OCI-LY7 (cell line): ENCODE results near the gene PPEF2. TPM values are rescaled to one million over a fixed set of nuclear protein-coding genes. Genes with fewer than 3 reads are reported as not detected.

ENCODE experiments used
- BruUV-seq: library from RNA; stranded (reverse); fragments of 400-500 nt; replicated peaks from 2 replicates; lab custom pipeline; 2021; lab: Mats Ljungman, UMichigan
- CTCF ChIA-PET: fragments of 300-600 bp; sonication (Branson Sonifier 250); formaldehyde crosslinking; loops from one replicate; lab custom pipeline; 2022; ENCODE audit warnings: antibody characterized with exemption; ENCODE audit not compliant: unreplicated experiment; lab: Charles Lee
- POLR2A ChIA-PET: fragments of 300-600 bp; sonication (Branson Sonifier 250); formaldehyde crosslinking; loops from one replicate; lab custom pipeline; 2022; ENCODE audit warnings: antibody characterized with exemption; lab: Charles Lee
- DNase-seq: peaks from one replicate; pipeline ENCODE4 v3.0.0-alpha.2; 2015; ENCODE audit warnings: low spot score
- H2AFZ ChIP-seq: fragments of 200-600 bp; sonication (generic), shearing (Covaris generic); 2 replicates; pipeline ENCODE4 v1.6.1; 2014; ENCODE audit warnings: mild to moderate bottlenecking, antibody characterized with exemption, low read length, moderate library complexity
- H3K27ac ChIP-seq: fragments of 200-600 bp; sonication (generic); 2 replicates; pipeline ENCODE4 v1.5.1; 2014; ENCODE audit warnings: mixed run types, low read depth, mild to moderate bottlenecking, moderate library complexity, low read length, inconsistent platforms; ENCODE audit not compliant: poor library complexity, severe bottlenecking
- H3K36me3 ChIP-seq: fragments of 200-600 bp; sonication (generic); 2 replicates; pipeline ENCODE4 v1.6.1; 2014; ENCODE audit warnings: mild to moderate bottlenecking, antibody characterized with exemption, low read length, moderate library complexity, mixed read lengths; ENCODE audit not compliant: insufficient read depth
- H3K4me1 ChIP-seq: fragments of 200-600 bp; sonication (generic); 2 replicates; pipeline ENCODE4 v1.5.1; 2014; ENCODE audit warnings: mild to moderate bottlenecking, low read length; ENCODE audit not compliant: insufficient read depth, poor library complexity, severe bottlenecking
- H3K4me2 ChIP-seq: fragments of 200-600 bp; sonication (generic); 2 replicates; pipeline ENCODE4 v1.6.1; 2014; ENCODE audit warnings: mild to moderate bottlenecking, low read length
- H3K4me3 ChIP-seq: fragments of 200-600 bp; sonication (generic); 2 replicates; pipeline ENCODE4 v1.5.1; 2014; ENCODE audit warnings: mild to moderate bottlenecking, low read depth, low read length; ENCODE audit not compliant: poor library complexity, severe bottlenecking
- H3K79me2 ChIP-seq: fragments of 200-600 bp; sonication (generic); 2 replicates; pipeline ENCODE4 v1.6.1; 2016; ENCODE audit warnings: low read depth, mild to moderate bottlenecking, low read length, moderate library complexity, mixed read lengths; ENCODE audit not compliant: insufficient read depth
- H3K9me2 ChIP-seq: fragments of 200-600 bp; sonication (generic); 2 replicates; pipeline ENCODE4 v1.6.1; 2016; ENCODE audit warnings: mild to moderate bottlenecking, low read length, mixed read lengths; ENCODE audit not compliant: insufficient read depth
- H3K9me3 ChIP-seq: fragments of 200-600 bp; sonication (generic); 2 replicates; pipeline ENCODE4 v1.6.1; 2014; ENCODE audit warnings: mild to moderate bottlenecking, mixed run types, low read length, mixed read lengths
- H4K20me1 ChIP-seq: fragments of 200-600 bp; sonication (generic); 2 replicates; pipeline ENCODE4 v1.6.1; 2014; ENCODE audit warnings: mild to moderate bottlenecking, antibody characterized with exemption, low read length, moderate library complexity, mixed read lengths; ENCODE audit not compliant: insufficient read depth
- EZH2phosphoT487 ChIP-seq: fragments of 200-600 bp; sonication (generic); IDR thresholded peaks from 2 replicates; pipeline ENCODE4 v1.6.1; 2018; ENCODE audit warnings: low read depth, borderline replicate concordance, mild to moderate bottlenecking, mixed run types, antibody characterized with exemption, low read length, moderate library complexity, mixed read lengths
- intact Hi-C: fragments of 100-400 bp; cut with micrococcal nuclease; formaldehyde crosslinking; loops from one replicate; pipeline ENCODE4 v1.10.0; 2022; ENCODE audit not compliant: unreplicated experiment
- total RNA-seq, 2 experiments: library from RNA; depleted of rRNA in 1 of 2; stranded (reverse); fragments of >200 nt in 1 of 2; shearing (Covaris generic) in 1 of 2; gene quantifications; 2 replicates each; pipeline ENCODE4 v1.2.3, GENCODE V29; 2014 to 2022
- TF ChIP-seq, protein P1 (sequence below): fragments of 200-600 bp; sonication (generic); conservative IDR thresholded peaks from 2 replicates; pipeline ENCODE4 v1.5.1; 2014; ENCODE audit warnings: mild to moderate bottlenecking, antibody characterized with exemption, low read length, moderate library complexity, mixed read lengths

Gene PPEF2
- total RNA-seq, 2 experiments from 2014 or later: 0.42 TPM; not detected in 1

DNA sequence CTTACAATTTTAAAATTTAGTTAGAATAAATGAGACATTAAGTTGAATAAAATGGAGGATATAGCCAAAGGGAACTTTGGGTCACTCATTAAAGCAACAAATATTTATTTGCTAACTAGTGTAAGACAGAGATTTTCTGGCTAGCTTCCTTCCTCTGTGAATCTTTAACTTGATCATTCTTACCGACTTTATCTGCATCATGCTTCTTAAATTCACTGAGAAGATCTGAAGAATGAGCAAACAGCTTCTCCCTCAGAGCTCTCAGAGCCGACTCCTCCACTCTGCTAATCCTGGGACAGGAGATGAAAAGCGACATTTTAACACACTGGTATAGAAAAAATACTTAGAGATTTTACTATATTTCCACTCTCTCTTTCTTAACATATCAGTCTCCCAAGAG, 35.1 kb downstream of the PPEF2 start:
- Histone ChIP-seq H3K79me2 (no peaks in the 10 kb centered on the region), H3K4me3 (no peak overlapping the region), H3K4me1 (no peaks in the 10 kb centered on the region), H3K36me3 (no peaks in the 10 kb centered on the region), H4K20me1 (no peaks in the 10 kb centered on the region), H3K27ac (no peak overlapping the region), H3K9me3 (no peaks in the 10 kb centered on the region), H3K9me2 (no peaks in the 10 kb centered on the region), H2AFZ (no peak overlapping the region), H3K4me2 (no peak overlapping the region)
- intact Hi-C loops: no loop called here
- DNase-seq: no peak
- BruUV-seq: no TSS peak
- ChIA-PET POLR2A (no interaction called here), CTCF (no interaction called here)
- TF ChIP-seq, protein P1, sequence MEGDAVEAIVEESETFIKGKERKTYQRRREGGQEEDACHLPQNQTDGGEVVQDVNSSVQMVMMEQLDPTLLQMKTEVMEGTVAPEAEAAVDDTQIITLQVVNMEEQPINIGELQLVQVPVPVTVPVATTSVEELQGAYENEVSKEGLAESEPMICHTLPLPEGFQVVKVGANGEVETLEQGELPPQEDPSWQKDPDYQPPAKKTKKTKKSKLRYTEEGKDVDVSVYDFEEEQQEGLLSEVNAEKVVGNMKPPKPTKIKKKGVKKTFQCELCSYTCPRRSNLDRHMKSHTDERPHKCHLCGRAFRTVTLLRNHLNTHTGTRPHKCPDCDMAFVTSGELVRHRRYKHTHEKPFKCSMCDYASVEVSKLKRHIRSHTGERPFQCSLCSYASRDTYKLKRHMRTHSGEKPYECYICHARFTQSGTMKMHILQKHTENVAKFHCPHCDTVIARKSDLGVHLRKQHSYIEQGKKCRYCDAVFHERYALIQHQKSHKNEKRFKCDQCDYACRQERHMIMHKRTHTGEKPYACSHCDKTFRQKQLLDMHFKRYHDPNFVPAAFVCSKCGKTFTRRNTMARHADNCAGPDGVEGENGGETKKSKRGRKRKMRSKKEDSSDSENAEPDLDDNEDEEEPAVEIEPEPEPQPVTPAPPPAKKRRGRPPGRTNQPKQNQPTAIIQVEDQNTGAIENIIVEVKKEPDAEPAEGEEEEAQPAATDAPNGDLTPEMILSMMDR: no peak
- no peak for TF ChIP-seq EZH2phosphoT487

DNA sequence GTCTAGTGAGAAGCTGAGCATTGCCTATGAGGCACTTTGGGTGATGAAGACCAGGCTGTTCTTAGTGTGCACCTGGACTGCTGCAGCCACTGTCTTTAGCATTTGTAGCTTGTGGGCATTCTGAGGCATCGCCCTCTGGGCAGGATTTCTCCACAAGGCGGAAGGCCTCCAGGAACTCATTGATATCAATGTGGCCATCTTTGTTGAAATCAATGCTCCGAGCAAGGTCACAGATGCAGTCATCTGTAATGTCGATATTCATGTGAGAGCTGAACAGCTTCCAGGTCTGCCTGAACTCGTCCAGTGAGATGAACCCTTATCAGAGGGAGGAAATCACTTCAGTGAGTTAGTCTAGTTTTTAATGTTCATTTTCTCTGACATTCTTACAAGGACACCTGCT, 41.6 kb downstream of the PPEF2 start:
- TF ChIP-seq, protein P1: no peak
- no peak for TF ChIP-seq EZH2phosphoT487
- Histone ChIP-seq H2AFZ (no peak overlapping the region), H3K36me3 (no peaks in the 10 kb centered on the region), H3K27ac (no peak overlapping the region), H3K79me2 (no peaks in the 10 kb centered on the region), H3K9me2 (no peaks in the 10 kb centered on the region), H4K20me1 (no peaks in the 10 kb centered on the region), H3K9me3 (no peaks in the 10 kb centered on the region), H3K4me3 (no peak overlapping the region), H3K4me1 (no peaks in the 10 kb centered on the region), H3K4me2 (no peak overlapping the region)
- POLR2A ChIA-PET: no interaction called here
- intact Hi-C loops: no loop called here
- CTCF ChIA-PET: no interaction called here
- DNase-seq: no peak
- no TSS peak for BruUV-seq

DNA sequence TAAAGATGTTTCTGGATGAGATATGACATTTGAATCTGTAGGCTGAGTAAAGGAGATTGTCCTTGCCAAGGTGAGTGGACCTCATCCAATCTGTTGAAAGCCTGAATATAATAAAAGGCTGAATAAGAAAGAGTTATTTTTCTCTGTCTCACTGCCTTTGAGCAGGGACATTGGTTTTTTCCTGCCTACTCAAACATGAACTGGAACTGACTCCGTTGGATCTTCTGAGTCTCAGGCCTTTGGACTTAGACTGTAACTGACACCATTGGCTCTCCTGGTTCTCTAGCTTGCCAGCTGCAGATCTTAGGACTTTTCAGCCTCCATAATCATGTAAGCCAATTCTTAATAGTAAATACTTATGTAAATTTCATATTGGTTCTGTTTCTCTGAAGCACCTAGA, 43.5 kb downstream of the PPEF2 start:
- Histone ChIP-seq H3K4me2 (no peak overlapping the region), H3K9me3 (no peaks in the 10 kb centered on the region), H3K79me2 (no peaks in the 10 kb centered on the region), H3K36me3 (no peaks in the 10 kb centered on the region), H4K20me1 (no peaks in the 10 kb centered on the region), H2AFZ (no peak overlapping the region), H3K4me3 (no peak overlapping the region), H3K9me2 (no peaks in the 10 kb centered on the region), H3K27ac (no peak overlapping the region), H3K4me1 (no peaks in the 10 kb centered on the region)
- TF ChIP-seq, protein P1: no peak
- TF ChIP-seq EZH2phosphoT487: no peak
- no TSS peak for BruUV-seq
- DNase-seq: no peak
- CTCF ChIA-PET: no interaction called here
- intact Hi-C loops: no loop called here
- POLR2A ChIA-PET: no interaction called here
